ENCODE results near the gene ZCCHC24.

Gene ZCCHC24

GRCh38 chr10:79409038-79409725, 36.2 kb downstream of the ZCCHC24 start:
- no peak for DNase-seq

- no peak for DNase-seq
These were observed 37.3 kb downstream of the ZCCHC24 start for GRCh38 chr10:79407811-79408795.

- no peak for DNase-seq
These were observed 38.0 kb downstream of the ZCCHC24 start for GRCh38 chr10:79407423-79407796.

- no peak for DNase-seq
These were observed 38.6 kb downstream of the ZCCHC24 start for GRCh38 chr10:79406683-79407422.

GRCh38 chr10:79405995-79406515, 39.4 kb downstream of the ZCCHC24 start:
- no peak for DNase-seq

GRCh38 chr10:79405221-79405994, 40.0 kb downstream of the ZCCHC24 start:
- no peak for DNase-seq

GRCh38 chr10:79404690-79405131, 40.7 kb downstream of the ZCCHC24 start:
- DNase-seq, result no peak

- DNase-seq, result no peak
These were observed 41.2 kb downstream of the ZCCHC24 start for GRCh38 chr10:79404231-79404609.

GRCh38 chr10:79403441-79404230, 41.8 kb downstream of the ZCCHC24 start:
- DNase-seq, result no peak

GRCh38 chr10:79402951-79403350, 42.5 kb downstream of the ZCCHC24 start:
- no peak for DNase-seq

- no peak for DNase-seq
These were observed 42.8 kb downstream of the ZCCHC24 start for GRCh38 chr10:79402625-79402946.

GRCh38 chr10:79401015-79401921, 44.2 kb downstream of the ZCCHC24 start:
- DNase-seq, result no peak

GRCh38 chr10:79400146-79401004, 45.0 kb downstream of the ZCCHC24 start:
- DNase-seq, result peak; percentile 64 to 71

GRCh38 chr10:79399223-79399831, 46.1 kb downstream of the ZCCHC24 start:
- no peak for DNase-seq

GRCh38 chr10:79398642-79399041, 46.8 kb downstream of the ZCCHC24 start:
- DNase-seq, result no peak

- no peak for DNase-seq
These were observed 47.7 kb downstream of the ZCCHC24 start for GRCh38 chr10:79397575-79398303.

GRCh38 chr10:79397051-79397450, 48.4 kb downstream of the ZCCHC24 start:
- DNase-seq, result no peak

- no peak for DNase-seq
These were observed 48.9 kb downstream of the ZCCHC24 start for GRCh38 chr10:79396520-79396919.

Data from stimulated activated CD4-positive, alpha-beta T cell treated with anti-CD3 and anti-CD28 coated beads, Interleukin-2, amount 100 ng/mL, for 48 hours (primary cell).